ENCODE measurements around the gene RREB1. TPM values are rescaled to one million over a fixed set of nuclear protein-coding genes. Genes with fewer than 3 reads are reported as not detected.

RREB1 gene
- total and polyA plus RNA-seq, 9 donors, result 7.3 to 64.4 (median 50.1) TPM

DNA sequence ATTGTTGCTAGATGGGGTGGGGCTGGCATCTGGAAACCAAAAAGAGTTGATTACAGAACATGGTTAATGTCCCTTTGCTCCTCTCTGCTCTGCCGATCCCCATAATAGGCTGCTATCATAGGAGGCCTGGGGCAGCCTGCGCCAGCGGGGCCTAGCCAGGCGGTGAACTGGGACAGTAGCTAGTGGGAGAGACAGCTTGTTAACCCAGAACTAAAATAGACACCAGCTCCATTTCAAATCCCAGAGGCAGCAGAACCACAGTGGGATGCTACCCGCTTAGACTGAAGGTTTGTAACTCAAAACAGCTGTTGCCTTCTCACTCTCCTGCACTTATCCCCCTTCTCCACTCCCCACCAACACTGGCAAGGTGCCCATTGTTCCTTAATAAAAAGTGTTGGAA lies 106.7 kb downstream of the RREB1 start:
- no peaks in the 10 kb centered on the region for H3K9me3 ChIP-seq
- no peaks in the 10 kb centered on the region for H3K27me3 ChIP-seq
- H3K4me3 ChIP-seq, result no peak overlapping the region
- H3K36me3 ChIP-seq, result no peaks in the 10 kb centered on the region
- peaks cover 12% of the 10 kb centered on the region for H3K4me1 ChIP-seq (ENCODE audit: insufficient read depth)
- TF ChIP-seq EP300 (IDR thresholded peaks at IDR 0.05) (no peak), POLR2A (IDR thresholded peaks at IDR 0.05) (no peak)
- TF ChIP-seq, protein P1, sequence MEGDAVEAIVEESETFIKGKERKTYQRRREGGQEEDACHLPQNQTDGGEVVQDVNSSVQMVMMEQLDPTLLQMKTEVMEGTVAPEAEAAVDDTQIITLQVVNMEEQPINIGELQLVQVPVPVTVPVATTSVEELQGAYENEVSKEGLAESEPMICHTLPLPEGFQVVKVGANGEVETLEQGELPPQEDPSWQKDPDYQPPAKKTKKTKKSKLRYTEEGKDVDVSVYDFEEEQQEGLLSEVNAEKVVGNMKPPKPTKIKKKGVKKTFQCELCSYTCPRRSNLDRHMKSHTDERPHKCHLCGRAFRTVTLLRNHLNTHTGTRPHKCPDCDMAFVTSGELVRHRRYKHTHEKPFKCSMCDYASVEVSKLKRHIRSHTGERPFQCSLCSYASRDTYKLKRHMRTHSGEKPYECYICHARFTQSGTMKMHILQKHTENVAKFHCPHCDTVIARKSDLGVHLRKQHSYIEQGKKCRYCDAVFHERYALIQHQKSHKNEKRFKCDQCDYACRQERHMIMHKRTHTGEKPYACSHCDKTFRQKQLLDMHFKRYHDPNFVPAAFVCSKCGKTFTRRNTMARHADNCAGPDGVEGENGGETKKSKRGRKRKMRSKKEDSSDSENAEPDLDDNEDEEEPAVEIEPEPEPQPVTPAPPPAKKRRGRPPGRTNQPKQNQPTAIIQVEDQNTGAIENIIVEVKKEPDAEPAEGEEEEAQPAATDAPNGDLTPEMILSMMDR (IDR thresholded peaks at IDR 0.05), result no peak
- DNase-seq, result no peak
- H3K27ac ChIP-seq, result no peak overlapping the region
- 87 to 89% (median 88%) methylated on average over 4 to 5 of the region's 5 CpGs for WGBS, 3 donors
- intact Hi-C loops (cut with DNase I), result no loop called here

DNA sequence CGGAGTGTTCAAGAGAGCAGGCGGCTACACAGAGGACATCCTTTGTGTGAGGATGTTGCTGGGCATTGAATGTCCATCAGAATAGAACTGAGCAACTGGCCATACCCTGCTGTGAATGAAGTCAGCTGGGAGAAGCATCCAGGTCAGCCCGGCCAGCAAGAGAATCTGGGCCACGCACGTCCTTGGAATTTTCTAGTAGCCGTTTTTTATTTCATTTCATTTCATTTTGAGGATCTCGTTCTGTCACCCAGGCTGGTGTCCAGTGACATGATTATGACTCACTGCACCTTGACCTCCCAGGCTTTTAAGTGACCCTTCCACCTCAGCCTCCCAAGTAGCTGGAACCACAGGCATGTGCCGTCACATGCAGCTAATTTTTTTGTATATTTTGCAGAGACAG lies 107.4 kb downstream of the RREB1 start:
- Histone ChIP-seq H3K27ac (no peak overlapping the region), H3K36me3 (no peaks in the 10 kb centered on the region), H3K27me3 (no peaks in the 10 kb centered on the region), H3K4me1 (ENCODE audit: insufficient read depth) (peaks cover 18% of the 10 kb centered on the region), H3K4me3 (no peak overlapping the region), H3K9me3 (no peaks in the 10 kb centered on the region)
- 64 to 81% (median 71%) methylated on average over 8 of the region's 8 CpGs for WGBS, 3 donors
- intact Hi-C loops (cut with DNase I), result no loop called here
- TF ChIP-seq EP300 (IDR thresholded peaks at IDR 0.05), result no peak
- TF ChIP-seq POLR2A (IDR thresholded peaks at IDR 0.05), result no peak
- TF ChIP-seq, protein P1 (IDR thresholded peaks at IDR 0.05), result no peak
- no peak for DNase-seq

DNA sequence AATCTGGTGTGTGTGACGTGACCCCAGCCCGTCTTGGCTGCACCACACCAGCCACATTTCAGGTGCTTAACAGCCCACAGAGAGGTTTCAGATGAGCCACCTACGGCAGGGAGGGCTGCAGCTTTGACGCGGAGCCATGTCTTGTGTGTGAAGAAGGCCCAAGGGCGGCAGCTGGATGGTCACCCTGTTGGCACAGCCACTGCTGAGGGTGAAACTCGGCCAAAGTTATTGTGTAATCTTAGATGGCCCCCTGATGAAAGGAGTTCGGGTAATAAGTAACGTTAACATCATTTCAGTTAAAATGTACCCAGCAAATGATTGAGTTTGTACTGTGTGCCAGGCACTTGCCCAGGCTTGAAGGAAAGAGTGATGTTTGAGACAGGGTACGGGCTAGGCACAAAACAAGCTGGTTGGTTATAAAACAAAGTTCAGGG lies 108.1 kb downstream of the RREB1 start:
- Histone ChIP-seq H3K36me3 (no peaks in the 10 kb centered on the region), H3K27ac (no peak overlapping the region), H3K9me3 (no peaks in the 10 kb centered on the region), H3K4me1 (ENCODE audit: insufficient read depth) (peaks cover 20% of the 10 kb centered on the region), H3K4me3 (no peak overlapping the region), H3K27me3 (no peaks in the 10 kb centered on the region)
- intact Hi-C loops (cut with DNase I), result no loop called here
- TF ChIP-seq EP300 (IDR thresholded peaks at IDR 0.05) (no peak), POLR2A (IDR thresholded peaks at IDR 0.05) (no peak)
- TF ChIP-seq, protein P1 (IDR thresholded peaks at IDR 0.05), result no peak
- WGBS, 3 donors, result 89 to 94% (median 89%) methylated on average over 10 of the region's 10 CpGs
- no peak for DNase-seq

DNA sequence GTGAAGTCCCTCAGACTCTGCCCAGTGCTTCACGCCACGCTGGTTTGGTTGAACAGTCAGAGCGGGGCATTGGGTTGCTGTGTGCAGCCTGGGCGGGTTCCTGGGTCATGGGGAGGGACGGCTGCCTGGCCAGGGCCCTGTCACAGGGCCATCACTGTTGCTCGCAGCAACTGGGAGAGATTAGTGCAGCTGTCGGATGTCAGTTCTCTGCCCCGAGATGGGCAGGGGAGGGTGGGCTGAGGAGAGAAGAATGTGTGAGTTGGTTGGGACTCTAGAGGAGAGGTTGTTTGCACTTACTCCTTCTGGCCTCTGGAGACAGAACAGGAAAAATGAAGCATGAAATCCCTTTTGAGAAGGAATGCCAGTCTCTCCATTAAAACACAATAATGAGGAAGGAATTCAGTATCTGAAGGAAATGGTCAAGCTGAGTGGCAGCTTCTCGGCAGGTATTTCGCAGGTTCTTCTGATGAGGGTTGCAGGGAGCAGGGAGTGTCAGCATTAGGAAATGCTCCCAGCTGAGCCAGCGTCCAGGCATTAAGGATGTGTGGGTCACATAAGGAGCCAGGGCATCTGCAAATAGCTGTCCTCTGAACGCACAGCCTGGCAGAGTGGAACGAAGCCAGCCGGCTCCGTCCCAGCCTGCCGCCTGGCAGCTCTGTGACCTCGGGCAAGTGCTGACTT lies 109.3 kb downstream of the RREB1 start:
- DNase-seq, result no peak
- Histone ChIP-seq H3K27me3 (no peaks in the 10 kb centered on the region), H3K4me1 (ENCODE audit: insufficient read depth) (peaks cover 20% of the 10 kb centered on the region), H3K27ac (no peak overlapping the region), H3K9me3 (no peaks in the 10 kb centered on the region), H3K36me3 (no peaks in the 10 kb centered on the region), H3K4me3 (no peak overlapping the region)
- 85 to 88% (median 88%) methylated on average over 16 to 17 of the region's 17 CpGs for WGBS, 3 donors
- intact Hi-C loops (cut with DNase I), result no loop called here
- TF ChIP-seq, protein P1 (IDR thresholded peaks at IDR 0.05), result no peak
- TF ChIP-seq EP300 (IDR thresholded peaks at IDR 0.05), result no peak
- no peak for TF ChIP-seq POLR2A (IDR thresholded peaks at IDR 0.05)
